Measurements from ENCODE around the gene MMP3.

DNA sequence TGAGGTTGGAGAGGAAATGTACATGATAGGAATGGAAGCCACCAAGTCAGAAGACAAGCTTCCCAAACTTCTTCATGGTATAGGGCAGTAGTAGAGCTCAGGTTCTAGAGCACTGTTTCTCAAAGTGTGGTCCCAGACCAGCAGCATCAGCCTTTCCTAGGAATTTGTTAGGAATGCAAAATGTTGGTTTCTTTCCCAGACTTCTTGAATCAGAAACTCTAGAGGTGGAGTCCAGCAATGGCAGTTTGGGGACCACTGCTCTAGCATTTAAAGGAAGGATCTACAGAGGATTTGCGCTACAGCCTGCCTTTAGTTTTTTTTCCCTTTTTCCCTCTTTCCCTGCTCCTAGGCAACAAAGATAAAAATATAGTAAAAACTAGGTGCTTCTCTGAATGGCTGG, 48.3 kb upstream of the MMP3 start:
- TF ChIP-seq, protein P1, sequence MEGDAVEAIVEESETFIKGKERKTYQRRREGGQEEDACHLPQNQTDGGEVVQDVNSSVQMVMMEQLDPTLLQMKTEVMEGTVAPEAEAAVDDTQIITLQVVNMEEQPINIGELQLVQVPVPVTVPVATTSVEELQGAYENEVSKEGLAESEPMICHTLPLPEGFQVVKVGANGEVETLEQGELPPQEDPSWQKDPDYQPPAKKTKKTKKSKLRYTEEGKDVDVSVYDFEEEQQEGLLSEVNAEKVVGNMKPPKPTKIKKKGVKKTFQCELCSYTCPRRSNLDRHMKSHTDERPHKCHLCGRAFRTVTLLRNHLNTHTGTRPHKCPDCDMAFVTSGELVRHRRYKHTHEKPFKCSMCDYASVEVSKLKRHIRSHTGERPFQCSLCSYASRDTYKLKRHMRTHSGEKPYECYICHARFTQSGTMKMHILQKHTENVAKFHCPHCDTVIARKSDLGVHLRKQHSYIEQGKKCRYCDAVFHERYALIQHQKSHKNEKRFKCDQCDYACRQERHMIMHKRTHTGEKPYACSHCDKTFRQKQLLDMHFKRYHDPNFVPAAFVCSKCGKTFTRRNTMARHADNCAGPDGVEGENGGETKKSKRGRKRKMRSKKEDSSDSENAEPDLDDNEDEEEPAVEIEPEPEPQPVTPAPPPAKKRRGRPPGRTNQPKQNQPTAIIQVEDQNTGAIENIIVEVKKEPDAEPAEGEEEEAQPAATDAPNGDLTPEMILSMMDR (IDR thresholded peaks at IDR 0.05; ENCODE audit: low read length) = no peak
- TF ChIP-seq EZH2 (IDR thresholded peaks at IDR 0.05; ENCODE audit: borderline replicate concordance, low read length) = no peak
